ENCODE results near the gene MGLL.

MGLL gene

DNA sequence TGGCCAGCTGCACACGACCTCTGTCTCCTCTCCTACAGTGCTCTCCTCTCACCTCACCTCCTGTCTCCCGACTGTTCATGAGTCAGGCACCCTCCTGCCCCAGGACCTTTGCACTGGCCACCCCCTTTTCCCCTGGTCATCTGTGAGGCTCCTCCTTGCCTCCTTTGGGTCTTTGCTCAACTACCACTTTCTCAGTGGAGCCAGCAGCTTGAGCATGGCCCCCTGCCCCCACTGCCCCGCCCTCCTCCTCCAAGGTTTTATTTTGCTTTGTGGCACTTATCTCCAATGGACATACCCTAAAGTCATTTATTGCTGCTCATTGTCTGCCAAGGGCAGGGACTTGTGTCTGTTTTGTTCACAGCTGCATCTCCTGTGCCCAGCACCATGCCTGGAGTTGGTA, 64.3 kb downstream of the MGLL start:
- no peak for DNase-seq (ENCODE audit: low spot score)

DNA sequence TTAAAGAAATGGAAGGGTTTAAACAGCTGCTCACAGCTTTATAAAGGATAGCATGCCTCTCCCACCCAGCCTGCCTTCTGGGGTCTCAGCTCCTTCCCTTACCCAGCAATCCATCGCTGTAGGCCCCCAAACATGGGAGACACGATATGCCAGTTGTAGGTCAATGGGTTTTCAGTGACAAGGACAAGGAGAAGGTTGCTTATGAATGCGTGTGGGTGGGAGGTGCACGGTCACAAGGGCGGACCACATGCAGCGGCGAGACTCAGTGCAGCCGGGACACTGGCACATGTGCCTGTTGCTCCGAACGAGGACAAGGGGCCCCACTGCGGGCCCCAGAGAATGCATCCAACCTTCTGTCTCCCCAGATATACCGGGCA, 67.0 kb downstream of the MGLL start:
- no peak for DNase-seq (ENCODE audit: low spot score)

DNA sequence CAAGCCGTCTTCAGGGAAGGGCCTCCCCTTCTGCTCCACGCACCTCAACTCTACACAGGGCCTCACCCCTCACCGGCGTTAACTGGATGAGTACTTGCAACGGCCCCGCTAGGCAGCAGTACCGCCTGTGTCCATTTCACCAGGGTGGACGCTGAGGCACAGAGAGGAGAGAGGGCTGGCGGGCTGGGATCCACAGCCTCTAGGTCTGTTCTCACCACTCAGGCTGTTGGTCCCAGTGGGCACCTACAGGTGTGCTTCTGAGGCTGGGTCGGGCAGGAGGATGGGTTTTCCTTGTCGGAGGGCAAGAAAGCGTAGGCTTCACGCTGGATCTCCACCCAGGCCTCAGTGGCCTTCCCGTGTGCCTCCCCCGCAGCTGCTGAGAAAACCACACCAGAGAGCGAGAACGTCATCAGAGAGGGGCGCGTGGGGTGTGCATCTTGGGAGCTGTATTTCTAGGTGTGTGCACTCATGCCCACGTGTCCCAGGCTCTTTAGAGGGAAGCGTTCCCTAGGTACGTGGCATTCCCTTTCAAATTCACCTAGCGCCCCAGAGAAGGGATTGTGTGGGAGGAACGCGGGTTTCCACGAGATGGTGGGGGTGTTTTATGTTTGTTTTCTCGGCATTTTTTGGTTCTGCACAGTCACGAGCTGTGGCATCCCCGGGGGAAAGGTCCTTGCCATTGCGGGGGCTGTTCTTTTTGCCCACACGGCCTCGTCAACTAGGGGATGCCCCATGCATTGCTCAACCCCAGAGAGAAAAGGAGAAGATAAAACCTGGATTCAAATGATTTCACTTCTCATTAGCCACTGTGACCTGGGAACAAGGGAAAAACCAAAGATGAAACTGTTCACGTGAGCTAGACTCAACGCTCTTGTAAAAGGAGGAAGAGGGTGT, 67.7 kb downstream of the MGLL start:
- DNase-seq (ENCODE audit: low spot score) = no peak

DNA sequence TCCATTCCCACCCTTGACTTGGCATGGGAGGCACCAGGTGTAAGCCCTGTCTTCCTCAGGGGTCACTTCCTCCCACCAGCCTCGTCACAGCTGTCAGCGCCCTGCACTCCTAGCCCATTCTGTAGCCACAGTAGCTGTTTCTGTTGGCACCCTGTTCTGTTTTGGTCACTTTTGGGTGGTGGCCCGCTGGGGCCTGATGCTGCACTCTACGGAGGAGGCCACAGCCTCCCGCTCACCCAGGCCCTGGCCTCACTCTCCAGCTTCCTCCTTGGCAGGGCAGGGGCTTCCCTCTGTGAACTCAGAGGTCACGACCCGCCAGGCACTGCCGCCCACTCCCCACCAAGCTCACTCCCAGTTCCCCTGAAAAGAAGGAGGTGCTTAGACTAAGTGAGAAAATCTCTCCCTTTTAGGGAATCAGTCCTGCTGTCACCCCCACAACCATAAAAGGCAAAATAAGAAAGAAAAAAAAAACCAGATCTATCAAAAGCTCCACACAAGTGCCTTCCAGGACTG, 68.4 kb downstream of the MGLL start:
- no peak for DNase-seq (ENCODE audit: low spot score)

DNA sequence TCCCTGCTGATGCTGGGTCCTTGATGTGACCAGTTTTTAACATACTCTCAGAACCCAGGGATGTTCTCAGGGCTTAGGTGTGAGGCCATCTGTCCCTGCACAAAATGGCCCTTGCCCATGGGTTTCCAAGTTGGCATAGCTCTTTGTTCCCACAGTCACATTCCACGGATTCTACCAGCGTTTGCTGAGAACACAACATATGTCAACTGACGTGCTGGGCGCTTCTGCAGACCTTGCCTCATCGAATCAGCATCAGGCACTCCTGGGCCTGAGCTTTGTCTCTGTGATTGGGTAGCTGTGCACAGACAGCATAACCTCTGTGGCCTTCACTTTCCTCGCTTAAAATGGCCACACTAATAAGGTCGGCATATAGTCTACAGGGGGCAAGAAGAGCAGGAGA, 69.0 kb downstream of the MGLL start:
- no peak for DNase-seq (ENCODE audit: low spot score)

DNA sequence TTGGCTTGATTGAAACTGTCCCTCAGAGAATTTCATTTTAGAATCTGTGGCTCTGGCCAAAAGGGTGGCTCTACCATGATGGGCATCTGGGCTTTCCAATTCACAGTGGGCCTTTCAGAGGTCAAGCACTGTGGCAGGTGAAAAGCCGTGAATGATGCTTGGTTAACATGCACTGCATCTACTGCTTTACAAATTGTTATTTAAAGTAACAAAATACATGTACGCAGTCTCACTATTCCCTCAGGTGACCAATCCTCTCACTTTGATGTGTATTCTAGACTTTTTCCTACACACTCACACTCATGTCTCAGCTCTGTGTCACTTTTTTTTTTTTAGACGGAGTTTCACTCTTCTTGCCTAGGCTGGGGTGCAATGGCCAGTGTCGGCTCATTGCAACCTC, 70.5 kb downstream of the MGLL start:
- DNase-seq (ENCODE audit: low spot score) = no peak

DNA sequence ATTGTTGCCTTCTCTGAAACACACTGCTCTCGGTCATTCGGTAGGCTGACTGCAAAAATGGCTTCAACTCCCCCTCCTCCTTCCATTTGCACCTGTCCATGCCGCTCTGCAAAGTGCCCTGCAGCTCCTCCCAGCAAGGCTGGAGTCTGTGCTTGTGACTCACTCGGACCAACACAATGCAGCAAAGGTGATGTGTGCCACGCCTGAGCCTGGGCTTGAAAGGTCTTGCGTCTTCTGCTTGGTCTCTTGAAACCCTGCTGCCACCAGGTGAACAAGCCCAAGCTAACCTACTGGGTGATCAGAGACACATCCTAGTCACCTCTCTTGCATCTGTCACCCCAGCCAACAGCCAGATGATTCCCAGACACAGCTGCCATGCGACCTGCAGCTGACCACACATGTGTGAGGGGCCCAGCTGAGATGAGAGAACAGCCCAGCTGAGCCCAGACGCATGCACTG, 71.1 kb downstream of the MGLL start:
- no peak for DNase-seq (ENCODE audit: low spot score)

DNA sequence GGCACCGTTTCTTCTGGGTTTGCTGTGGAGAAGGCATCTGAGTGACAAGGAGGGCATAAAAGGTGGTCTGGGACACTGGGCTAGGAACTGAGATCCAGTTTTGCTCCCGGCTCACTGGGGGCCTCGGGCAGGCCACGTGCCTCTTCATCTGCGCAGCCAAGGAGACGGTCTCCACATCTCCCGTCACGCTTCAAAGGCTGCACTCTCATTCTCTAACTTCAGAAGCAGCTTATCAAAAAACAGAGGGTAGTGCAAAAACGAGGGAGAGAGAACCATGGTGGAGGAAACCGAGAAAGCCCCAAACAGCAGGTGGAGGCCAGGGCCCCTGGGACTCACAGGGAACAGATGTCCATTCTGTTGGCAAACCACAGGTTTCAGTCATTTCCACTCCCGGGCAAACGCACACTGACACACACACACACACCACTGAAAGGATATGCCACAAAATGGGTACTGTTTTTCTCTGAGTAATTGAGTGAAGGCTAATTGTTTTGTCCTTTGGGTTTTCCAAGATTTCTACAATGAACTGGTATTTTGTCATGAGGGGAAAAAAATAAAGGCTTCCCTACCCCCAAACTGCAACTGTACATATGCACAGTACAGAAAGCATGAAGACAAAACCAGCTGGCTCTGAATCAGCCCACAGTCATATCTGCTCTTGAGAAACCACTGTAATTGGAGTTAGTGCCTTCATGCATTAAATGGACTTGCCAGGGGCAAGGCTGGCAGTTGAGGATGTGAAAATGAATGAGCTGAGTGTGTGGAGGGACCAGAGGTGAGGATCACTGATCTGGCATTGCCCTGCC, 71.9 kb downstream of the MGLL start:
- peak; percentile 24 for DNase-seq (ENCODE audit: low spot score)

DNA sequence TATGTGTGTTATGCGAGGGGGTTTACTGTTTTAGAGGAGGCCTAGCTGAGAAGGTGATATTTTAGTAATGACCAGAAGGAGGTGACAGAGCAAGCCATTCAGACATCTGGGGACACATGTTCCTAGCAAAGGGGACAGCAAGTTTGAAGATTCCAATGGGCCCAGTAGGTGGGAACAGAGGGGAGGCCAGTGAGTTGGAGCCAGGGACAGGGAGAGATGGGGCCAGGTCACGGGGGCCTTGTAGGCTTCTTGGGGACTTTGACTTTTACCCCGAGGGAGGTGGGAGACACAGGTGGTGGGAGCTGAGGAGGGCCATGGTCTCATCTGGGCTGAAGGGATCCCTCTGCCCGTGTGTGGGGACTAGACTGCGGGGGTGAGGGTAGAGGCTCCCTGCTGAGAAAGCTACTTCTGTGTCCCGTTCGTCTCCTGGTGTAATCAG, 72.5 kb downstream of the MGLL start:
- no peak for DNase-seq (ENCODE audit: low spot score)

DNA sequence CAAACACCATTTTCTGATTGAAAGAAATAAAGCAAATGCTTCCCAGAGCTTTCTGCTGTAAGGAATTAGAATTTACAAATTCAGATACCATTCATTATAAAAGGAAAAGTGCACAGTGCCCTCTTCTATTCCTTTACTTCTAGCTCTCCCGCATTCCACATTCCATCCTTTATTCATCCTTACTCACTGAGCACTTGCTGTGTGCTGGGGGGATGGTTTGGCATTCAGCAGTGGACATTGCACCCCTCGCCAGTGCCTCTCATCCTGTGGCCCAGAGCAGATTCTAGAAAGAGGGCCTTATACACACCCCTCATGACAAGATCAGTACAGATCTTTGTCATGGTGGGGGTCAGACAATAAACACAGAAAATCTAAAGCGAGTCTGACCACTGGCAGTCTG, 73.0 kb downstream of the MGLL start:
- DNase-seq (ENCODE audit: low spot score) = no peak

DNA sequence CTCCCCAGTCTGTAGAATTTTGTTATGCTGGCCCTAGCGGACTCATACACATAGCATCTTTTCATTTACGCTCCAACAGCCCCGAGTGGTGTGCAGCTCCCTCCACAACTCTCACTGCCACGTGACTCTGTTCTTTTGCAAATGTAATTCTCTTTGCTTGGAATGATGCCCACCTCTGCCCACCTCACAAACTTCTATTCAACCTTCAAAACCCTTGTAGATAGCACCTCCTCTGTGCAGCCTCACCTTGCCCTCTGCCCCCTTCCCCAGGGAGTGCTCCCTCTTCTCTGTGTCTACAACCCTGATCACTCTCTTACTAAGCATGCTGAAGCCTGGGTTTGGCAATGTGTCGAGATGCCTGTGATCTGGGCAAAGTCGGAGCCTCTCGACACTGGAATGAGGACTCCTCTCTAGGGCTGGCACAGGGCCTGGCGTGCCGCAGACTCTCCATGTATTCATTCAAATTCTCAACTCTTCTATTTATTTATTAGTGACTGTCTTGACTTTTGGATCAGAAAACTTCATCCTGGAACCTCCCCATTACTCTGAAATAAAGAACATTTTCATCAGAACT, 73.5 kb downstream of the MGLL start:
- no peak for DNase-seq (ENCODE audit: low spot score)

DNA sequence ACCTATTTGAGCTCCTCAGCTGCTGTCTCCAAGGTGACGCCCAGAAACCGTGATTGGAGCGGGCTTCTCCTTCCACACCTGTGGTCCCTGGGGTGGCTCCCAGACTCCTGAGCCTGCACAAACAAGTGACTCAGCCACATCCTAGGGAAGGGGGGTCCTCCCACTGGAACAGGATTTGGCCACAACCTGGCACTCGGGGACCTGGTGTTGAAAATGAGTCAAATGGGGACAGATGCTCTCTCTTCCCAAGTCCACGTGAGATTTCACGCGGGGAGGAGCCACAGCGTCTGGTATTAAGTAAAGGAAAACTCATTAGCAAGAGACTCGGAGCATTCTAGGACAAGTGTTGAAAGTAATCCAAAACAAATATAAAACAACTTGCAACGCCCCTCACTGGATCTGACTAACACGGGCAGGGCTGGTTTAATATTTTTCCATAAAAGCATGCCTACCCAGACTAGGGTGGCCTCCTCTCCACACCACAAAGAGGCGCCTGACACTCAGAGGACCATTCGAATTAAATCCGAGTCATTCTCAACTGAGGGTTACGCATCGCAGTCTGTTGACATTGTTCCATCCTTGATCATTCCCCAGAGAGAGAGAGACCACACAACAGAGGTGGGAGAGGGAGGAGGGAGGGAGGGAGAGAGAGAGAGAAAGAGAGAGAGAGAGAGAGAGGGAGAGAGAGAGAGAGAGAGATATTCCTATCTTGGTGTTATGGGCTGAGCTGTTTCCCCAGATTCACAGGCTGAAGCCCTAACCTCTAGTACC, 74.4 kb downstream of the MGLL start:
- DNase-seq (ENCODE audit: low spot score) = no peak

DNA sequence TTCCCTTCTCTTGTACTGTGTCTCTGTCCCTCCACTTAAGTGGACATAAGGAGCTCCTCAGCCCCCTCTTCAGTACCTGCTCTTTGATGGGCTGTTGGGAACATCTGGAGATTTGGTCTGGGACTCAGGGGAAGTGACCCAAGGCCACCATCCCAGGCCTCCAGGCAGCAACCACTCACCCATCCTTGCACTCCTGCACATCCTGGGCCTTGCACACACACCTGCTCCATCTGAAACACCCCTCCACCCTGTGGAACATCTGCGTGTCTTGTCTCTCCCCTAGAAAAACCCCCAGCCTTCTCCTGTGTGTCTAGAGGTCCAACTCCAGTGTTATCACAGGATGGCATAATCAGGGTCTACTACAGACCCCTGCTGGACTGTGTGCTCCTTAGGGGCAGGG, 75.2 kb downstream of the MGLL start:
- DNase-seq (ENCODE audit: low spot score) = no peak

DNA sequence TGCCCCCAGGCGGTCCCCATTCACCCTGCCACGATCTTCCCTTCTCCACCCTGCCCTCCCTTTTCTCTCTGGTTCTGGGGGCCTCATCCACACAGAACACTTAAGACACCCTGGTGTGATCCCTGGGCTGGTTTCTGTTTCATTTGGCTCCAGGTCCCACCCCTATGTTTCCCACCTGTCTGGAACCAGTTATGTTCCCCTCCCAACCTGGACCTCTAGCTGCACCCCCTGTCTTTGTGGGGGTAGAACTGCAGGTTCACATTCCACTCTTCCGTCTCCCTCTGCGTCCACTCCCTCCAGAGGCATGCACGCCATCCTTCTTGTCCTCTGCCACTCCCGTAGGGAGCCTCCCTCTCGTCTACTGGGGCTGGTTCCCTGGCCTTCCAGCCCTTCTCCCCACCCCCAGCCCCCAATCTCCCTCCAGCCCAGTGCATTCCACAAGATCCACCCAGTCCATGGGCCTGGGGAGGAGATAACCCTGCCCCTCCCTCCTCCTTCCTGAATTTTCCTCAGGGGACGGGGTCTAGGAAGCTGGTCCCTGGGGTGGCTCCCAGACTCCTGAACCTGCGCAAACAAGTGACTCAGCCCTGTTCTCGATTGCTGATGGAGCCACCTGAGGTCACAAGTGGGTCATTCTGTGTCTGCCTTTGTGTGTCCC, 75.8 kb downstream of the MGLL start:
- no peak for DNase-seq (ENCODE audit: low spot score)

DNA sequence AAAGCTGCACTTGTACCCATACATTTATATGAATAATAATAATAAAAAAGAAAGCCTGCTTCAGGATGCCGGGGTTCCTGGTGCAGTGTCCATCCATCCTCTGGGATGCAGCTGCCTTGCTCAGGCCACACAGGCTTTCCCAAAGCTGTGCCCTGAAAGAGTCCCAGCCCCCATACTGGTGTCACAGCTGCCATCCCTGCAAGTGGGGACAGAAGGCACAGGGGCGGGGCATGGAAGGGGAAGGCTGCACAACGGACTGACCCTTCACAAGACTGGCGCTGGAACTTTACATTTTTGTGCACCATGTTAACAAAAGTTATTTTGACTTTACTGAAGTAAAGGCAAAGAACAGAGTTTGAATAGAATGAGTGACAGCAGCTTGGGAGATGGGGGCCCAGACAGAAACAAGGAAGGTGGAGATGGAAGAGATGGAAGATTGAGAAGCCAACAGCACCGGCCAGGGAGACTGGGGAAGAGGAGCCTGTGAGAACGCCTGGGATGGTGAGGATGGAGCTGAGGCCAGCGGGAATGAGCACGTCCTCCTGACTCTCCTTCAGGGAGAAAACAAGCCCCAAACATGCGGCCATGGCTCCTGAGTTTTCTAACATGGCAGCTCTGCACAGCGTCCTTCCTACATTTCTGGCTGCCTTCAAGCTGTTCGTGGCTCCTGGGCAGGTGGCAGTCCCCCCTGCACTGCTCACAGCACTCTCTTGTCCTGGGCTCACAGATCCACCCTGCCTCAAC, 76.5 kb downstream of the MGLL start:
- no peak for DNase-seq (ENCODE audit: low spot score)

DNA sequence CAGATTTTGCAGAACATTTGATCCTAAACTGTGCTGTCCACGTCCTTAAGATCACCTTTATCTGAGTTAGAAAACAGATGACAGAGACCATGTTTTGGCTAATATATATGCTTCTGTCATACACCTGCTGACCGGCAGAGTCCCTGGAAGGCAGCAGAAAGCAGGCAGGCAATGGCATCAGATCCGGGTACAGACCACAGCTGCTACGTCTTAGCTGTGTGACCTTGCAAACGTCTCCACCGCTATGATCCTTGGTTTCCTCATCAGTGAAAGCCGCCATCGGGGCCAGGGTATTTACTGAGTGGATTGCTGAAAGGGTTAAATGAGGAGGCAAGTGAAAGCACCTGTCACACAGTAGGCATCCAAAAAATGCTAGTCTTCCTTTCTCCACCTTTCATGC, 77.4 kb downstream of the MGLL start:
- DNase-seq (ENCODE audit: low spot score) = no peak

DNA sequence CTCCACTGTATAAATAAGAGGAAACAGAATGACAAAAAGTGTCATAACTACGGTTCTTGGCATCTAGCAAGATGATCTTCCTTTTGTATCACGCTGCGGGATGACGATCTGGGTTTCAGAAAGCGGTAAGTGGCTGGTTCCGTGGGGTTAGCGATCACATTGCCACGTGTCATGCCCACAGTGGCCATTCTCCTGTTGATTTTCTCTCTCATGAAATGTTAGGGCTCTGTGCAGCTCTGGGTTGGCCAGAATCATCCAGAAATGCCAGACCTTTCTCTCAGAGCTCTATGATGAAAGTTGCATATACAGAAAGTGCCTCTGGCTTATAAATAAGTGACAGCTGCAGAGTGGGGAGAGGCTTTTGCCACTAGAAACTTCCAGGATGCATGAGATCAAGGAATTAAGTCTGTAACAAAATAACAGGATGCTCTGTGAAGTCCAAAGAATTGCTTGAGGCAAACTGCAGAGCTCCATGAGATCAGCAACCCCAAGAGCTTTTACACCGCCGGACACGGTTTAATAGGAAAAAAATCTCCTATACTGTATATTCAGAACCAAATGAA, 78.0 kb downstream of the MGLL start:
- DNase-seq (ENCODE audit: low spot score) = no peak

DNA sequence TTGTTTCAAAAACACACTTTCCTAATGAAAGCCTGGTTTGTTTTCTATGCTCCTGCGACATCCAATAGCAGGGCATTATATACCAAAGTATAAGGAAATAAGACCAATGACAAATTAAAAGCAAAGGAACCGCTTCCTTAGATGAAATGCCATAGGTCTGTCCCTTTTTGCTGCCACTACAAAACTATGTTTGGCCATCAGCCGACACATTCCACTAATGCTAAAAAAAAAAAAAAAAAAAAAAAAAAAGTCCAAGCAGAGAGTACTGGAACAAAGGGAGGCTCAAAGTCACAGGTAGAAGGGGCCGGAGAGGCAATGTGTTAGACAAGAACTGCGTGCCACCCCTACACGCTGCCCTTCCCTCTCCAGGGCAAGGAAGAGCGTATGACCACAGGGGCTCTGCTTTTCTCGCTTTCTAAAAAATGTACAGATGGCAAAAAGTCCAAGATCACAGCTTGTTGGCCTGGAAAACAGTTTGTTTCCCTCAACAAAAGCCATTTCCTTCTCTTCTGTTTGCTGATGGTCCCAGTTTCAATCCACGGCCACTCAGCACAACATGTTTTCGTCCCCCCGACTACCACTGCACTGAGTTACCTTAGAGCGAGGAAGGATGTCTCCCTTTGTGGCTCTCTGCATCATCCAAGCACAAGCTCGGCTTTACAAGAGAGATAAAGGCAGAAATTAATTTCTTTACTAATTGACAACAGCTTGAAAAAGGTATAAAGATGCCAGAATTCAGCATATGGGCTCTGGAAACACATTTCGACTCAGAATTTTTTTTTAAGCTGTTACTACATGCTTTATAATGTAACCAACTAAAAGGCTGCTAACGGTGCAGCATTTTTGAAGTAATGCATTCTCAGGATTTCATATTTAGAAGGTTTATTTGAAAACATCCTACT, 78.7 kb downstream of the MGLL start:
- DNase-seq (ENCODE audit: low spot score) = no peak

DNA sequence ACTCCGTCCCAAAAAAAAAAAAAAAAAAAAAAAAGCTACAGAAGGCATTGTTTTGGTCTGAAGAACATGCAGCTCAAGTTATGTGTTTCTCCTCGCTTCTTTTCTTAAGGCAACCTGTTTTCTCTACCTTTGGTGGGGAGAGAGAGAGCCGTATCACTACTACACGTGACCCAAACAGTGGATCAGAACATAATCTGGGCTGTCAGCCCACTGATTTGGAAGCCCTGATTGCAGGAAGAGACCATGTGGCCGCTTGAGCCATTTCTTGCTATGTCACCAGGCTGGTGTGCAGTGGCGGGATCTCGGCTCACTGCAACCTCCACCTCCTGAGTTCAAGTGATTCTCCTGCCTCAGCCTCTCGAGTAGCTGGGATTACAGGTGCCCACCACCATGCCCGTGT, 79.7 kb downstream of the MGLL start:
- no peak for DNase-seq (ENCODE audit: low spot score)
